ENCODE measurements around the gene ZNF581.

- no peak for TF ChIP-seq CTCF (IDR thresholded peaks at IDR 0.05; ENCODE audit: low read depth, low read length)
- TF ChIP-seq EZH2phosphoT487 (IDR thresholded peaks at IDR 0.05; ENCODE audit: low read depth) = no peak
Observed at GRCh38 chr19:55600662-55601028, 42.8 kb upstream of the ZNF581 start.

Measured in OCI-LY3 (cell line).